Measurements from ENCODE around the gene AKAP17A.

DNA sequence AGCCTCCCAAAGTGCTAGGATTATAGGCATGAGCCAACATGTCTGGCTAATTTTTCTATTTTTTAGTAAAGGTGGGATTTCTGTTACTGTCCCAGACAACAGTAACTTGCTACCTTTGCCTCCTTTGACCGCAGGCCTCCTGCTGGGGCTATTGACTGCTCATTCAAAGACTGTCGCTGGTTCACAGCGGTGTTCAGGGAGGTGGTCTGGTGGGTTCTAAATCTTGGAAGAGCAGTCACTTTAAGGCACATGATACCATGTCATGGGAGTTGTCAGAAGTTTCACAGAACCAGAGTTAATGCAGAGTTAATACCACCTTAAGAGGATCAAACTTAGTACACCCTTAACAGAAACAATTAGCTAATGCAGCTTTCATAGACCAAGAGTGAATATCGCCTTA lies 27.3 kb downstream of the AKAP17A start:
- TF ChIP-seq RXRA (IDR thresholded peaks at IDR 0.05) (no peak), RAD21 (IDR thresholded peaks at IDR 0.05) (no peak), CTCF (IDR thresholded peaks at IDR 0.05; ENCODE audit: low read depth, low read length, missing input control) (no peak), MAX (IDR thresholded peaks at IDR 0.05) (no peak), REST (IDR thresholded peaks at IDR 0.05) (no peak), GABPA (IDR thresholded peaks at IDR 0.05 in 1 of 2, conservative IDR thresholded peaks at IDR 0.05 in 1 of 2) (no peak), YY1 (IDR thresholded peaks at IDR 0.05) (no peak), EGR1 (IDR thresholded peaks at IDR 0.05; ENCODE audit: low read depth in 2 of 2) (no peak), FOXA2 (IDR thresholded peaks at IDR 0.05) (no peak), NR2F2 (IDR thresholded peaks at IDR 0.05) (no peak), TAF1 (conservative IDR thresholded peaks at IDR 0.05) (no peak)
- TF ChIP-seq, protein P1, sequence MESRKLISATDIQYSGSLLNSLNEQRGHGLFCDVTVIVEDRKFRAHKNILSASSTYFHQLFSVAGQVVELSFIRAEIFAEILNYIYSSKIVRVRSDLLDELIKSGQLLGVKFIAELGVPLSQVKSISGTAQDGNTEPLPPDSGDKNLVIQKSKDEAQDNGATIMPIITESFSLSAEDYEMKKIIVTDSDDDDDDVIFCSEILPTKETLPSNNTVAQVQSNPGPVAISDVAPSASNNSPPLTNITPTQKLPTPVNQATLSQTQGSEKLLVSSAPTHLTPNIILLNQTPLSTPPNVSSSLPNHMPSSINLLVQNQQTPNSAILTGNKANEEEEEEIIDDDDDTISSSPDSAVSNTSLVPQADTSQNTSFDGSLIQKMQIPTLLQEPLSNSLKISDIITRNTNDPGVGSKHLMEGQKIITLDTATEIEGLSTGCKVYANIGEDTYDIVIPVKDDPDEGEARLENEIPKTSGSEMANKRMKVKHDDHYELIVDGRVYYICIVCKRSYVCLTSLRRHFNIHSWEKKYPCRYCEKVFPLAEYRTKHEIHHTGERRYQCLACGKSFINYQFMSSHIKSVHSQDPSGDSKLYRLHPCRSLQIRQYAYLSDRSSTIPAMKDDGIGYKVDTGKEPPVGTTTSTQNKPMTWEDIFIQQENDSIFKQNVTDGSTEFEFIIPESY (IDR thresholded peaks at IDR 0.05) = no peak
